Loucy (cell line): Measurements from ENCODE around the gene CNOT10.

ENCODE experiments used
- H2AFZ ChIP-seq: fragments of 200-600 bp; sonication (generic); 2 replicates; pipeline ENCODE4 v1.6.0; 2016; ENCODE audit warnings: antibody characterized with exemption, mild to moderate bottlenecking, low read length, moderate library complexity
- H3F3A ChIP-seq: fragments of 200-600 bp; 2 replicates; pipeline ENCODE4 v1.6.0; 2016; ENCODE audit warnings: antibody characterized with exemption, low read depth, mild to moderate bottlenecking
- H3K27me3 ChIP-seq: fragments of 200-600 bp; sonication (generic); 2 replicates; pipeline ENCODE4 v1.6.1; 2014; ENCODE audit warnings: low read length, mild to moderate bottlenecking; ENCODE audit not compliant: insufficient read depth, poor library complexity, severe bottlenecking
- H3K36me3 ChIP-seq: fragments of 200-600 bp; sonication (generic); 2 replicates; pipeline ENCODE4 v1.6.1; 2016; ENCODE audit warnings: low read length; ENCODE audit not compliant: insufficient read depth
- H3K4me1 ChIP-seq: fragments of 200-600 bp; sonication (generic); 2 replicates; pipeline ENCODE4 v1.5.1; 2014; ENCODE audit warnings: low read length, mild to moderate bottlenecking; ENCODE audit not compliant: insufficient read depth, poor library complexity, severe bottlenecking
- H3K4me2 ChIP-seq: fragments of 200-600 bp; sonication (generic); 2 replicates; pipeline ENCODE4 v1.6.0; 2014; ENCODE audit warnings: antibody characterized with exemption, low read length, low read depth, mild to moderate bottlenecking; ENCODE audit not compliant: poor library complexity, severe bottlenecking
- H3K4me3 ChIP-seq: fragments of 200-600 bp; sonication (generic); 2 replicates; pipeline ENCODE4 v1.5.1; 2014; ENCODE audit warnings: low read length, mild to moderate bottlenecking, mixed read lengths; ENCODE audit not compliant: poor library complexity, severe bottlenecking
- H3K79me2 ChIP-seq: fragments of 200-600 bp; sonication (generic); 2 replicates; pipeline ENCODE4 v1.6.1; 2014; ENCODE audit warnings: low read length; ENCODE audit not compliant: insufficient read depth
- H3K9ac ChIP-seq: fragments of 200-600 bp; sonication (generic); 2 replicates; pipeline ENCODE4 v1.6.0; 2014; ENCODE audit warnings: mild to moderate bottlenecking, low read depth, low read length, moderate library complexity; ENCODE audit not compliant: poor library complexity, severe bottlenecking
- H3K9me2 ChIP-seq: fragments of 200-600 bp; sonication (generic); replicated peaks from 2 replicates; pipeline ENCODE4 v1.6.1; 2016; ENCODE audit warnings: low read depth, low read length, mixed read lengths
- H3K9me3 ChIP-seq: fragments of 200-600 bp; sonication (generic); 2 replicates; pipeline ENCODE4 v1.6.1; 2014; ENCODE audit warnings: mild to moderate bottlenecking, antibody characterized with exemption, low read length, low read depth; ENCODE audit not compliant: insufficient read depth
- H4K20me1 ChIP-seq: fragments of 200-600 bp; sonication (generic); 2 replicates; pipeline ENCODE4 v1.6.0; 2014; ENCODE audit warnings: antibody characterized with exemption, low read length, mild to moderate bottlenecking; ENCODE audit not compliant: insufficient read depth, poor library complexity, severe bottlenecking
- CTCF ChIP-seq: fragments of 200-600 bp; sonication (generic); conservative IDR thresholded peaks from 2 replicates; pipeline ENCODE4 v1.5.1; 2014; ENCODE audit warnings: mild to moderate bottlenecking, antibody characterized with exemption, low read length
- EZH2phosphoT487 ChIP-seq: fragments of 200-600 bp; IDR thresholded peaks from 2 replicates; pipeline ENCODE4 v1.6.1; 2018; ENCODE audit warnings: antibody characterized with exemption, mild to moderate bottlenecking, moderate library complexity, borderline replicate concordance

Gene CNOT10

GRCh38 chr3:32820430-32820829 is 135.4 kb downstream of the CNOT10 start:
- H4K20me1 ChIP-seq = peaks cover 44% of the 10 kb centered on the region
- H3F3A ChIP-seq = peaks cover 1% of the 10 kb centered on the region; the same call in 1 of the 2 replicates
- H3K9ac ChIP-seq = peak overlapping the region; percentile 76
- H3K27me3 ChIP-seq = no peaks in the 10 kb centered on the region
- H3K36me3 ChIP-seq = no peaks in the 10 kb centered on the region
- TF ChIP-seq CTCF (peak; percentile 49), EZH2phosphoT487 (no peak)
- H3K9me3 ChIP-seq = no peaks in the 10 kb centered on the region
- peak overlapping the region; percentile 98 for H3K4me2 ChIP-seq
- no peaks in the 10 kb centered on the region for H3K9me2 ChIP-seq
- peaks cover 59% of the 10 kb centered on the region for H3K4me1 ChIP-seq
- H3K4me3 ChIP-seq = peak overlapping the region; percentile 77
- no peak overlapping the region for H2AFZ ChIP-seq
- peaks cover 89% of the 10 kb centered on the region for H3K79me2 ChIP-seq

- H3K4me2 ChIP-seq = peak overlapping the region; percentile 98
Measured at GRCh38 chr3:32820971-32821685, 136.1 kb downstream of the CNOT10 start.

GRCh38 chr3:32821686-32822296 is 136.8 kb downstream of the CNOT10 start:
- no peaks in the 10 kb centered on the region for H3F3A ChIP-seq
- peaks cover 100% of the 10 kb centered on the region for H3K79me2 ChIP-seq
- H3K27me3 ChIP-seq = no peaks in the 10 kb centered on the region
- H3K4me1 ChIP-seq = peaks cover 55% of the 10 kb centered on the region
- TF ChIP-seq CTCF = no peak
- no peak for TF ChIP-seq EZH2phosphoT487
- H4K20me1 ChIP-seq = peaks cover 44% of the 10 kb centered on the region
- H3K36me3 ChIP-seq = no peaks in the 10 kb centered on the region
- no peaks in the 10 kb centered on the region for H3K9me2 ChIP-seq
- H3K9ac ChIP-seq = peak overlapping the region; percentile 58
- peak overlapping the region; percentile 98 for H3K4me2 ChIP-seq
- no peak overlapping the region for H2AFZ ChIP-seq
- no peaks in the 10 kb centered on the region for H3K9me3 ChIP-seq
- H3K4me3 ChIP-seq = peak overlapping the region; percentile 77

More at GRCh38 chr3:32820971-32821685, 136.1 kb downstream of the CNOT10 start:
- Histone ChIP-seq H3K4me1 (peaks cover 56% of the 10 kb centered on the region), H4K20me1 (peaks cover 44% of the 10 kb centered on the region), H3K9ac (peak overlapping the region; percentile 76), H3K36me3 (no peaks in the 10 kb centered on the region), H3K9me2 (no peaks in the 10 kb centered on the region), H3K27me3 (no peaks in the 10 kb centered on the region), H2AFZ (no peak overlapping the region), H3K4me3 (peak overlapping the region; percentile 77), H3F3A (no peaks in the 10 kb centered on the region), H3K9me3 (no peaks in the 10 kb centered on the region), H3K79me2 (peaks cover 96% of the 10 kb centered on the region)
- TF ChIP-seq CTCF (no peak), EZH2phosphoT487 (no peak)
